Colonic mucosa (tissue), 4 donors: ENCODE measurements around the gene AK1. TPM values are rescaled to one million over a fixed set of nuclear protein-coding genes. Genes with fewer than 3 reads are reported as not detected.
A peak's percentile ranks its signal among the peaks of the same experiment; 100 is the strongest.
"Not testable (repeated sequence)": the region's sequence is repeated elsewhere in the genome, so short reads cannot be mapped to it uniquely, and the experiment has no call there.

Experiments
- DNase-seq: peaks from one replicate; pipeline ENCODE4 v3.0.0-alpha.2; 2020
- H3K27ac ChIP-seq: fragments of 200-600 bp; one replicate; pipeline ENCODE4 v1.8.0; 2021
- H3K27me3 ChIP-seq: fragments of 200-600 bp; one replicate; pipeline ENCODE4 v1.8.0; 2021
- H3K36me3 ChIP-seq: fragments of 200-600 bp; one replicate; pipeline ENCODE4 v1.8.0; 2021
- H3K4me1 ChIP-seq: fragments of 200-600 bp; one replicate; pipeline ENCODE4 v1.8.0; 2021; ENCODE audit warnings: mild to moderate bottlenecking
- H3K4me3 ChIP-seq: fragments of 200-600 bp; one replicate; pipeline ENCODE4 v1.8.0; 2021
- H3K9ac ChIP-seq, 2 donors: one replicate each; pipeline ENCODE4 v1.7.0; 2013; ENCODE audit warnings: control low read depth in 2 of 2, low read depth in 2 of 2, low read length in 2 of 2
- H3K9me3 ChIP-seq: fragments of 200-600 bp; one replicate; pipeline ENCODE4 v1.8.0; 2021
- intact Hi-C: fragments of 100-400 bp; cut with DNase I; formaldehyde crosslinking; loops from one replicate; pipeline ENCODE4 v1.14.1; 2022
- total RNA-seq, 2 donors: library from RNA; stranded (reverse); fragmentation: NEBNext Ultra II Directional in 1 of 2; extraction: Animal tissue kit (Norgen Biotek cat#: 25700) in 1 of 2; gene quantifications; one replicate each; pipeline ENCODE4 v1.2.1, GENCODE V29; 2021
- TF ChIP-seq, protein P1 (sequence below): fragments of 200-600 bp; IDR thresholded peaks from one replicate; pipeline ENCODE4 v1.8.0; 2022; ENCODE audit warnings: antibody characterized with exemption, mild to moderate bottlenecking
- donor health status: healthy.
- donor health status: DM: no; HTN: no; CAD: no.
- donor health status: DM: no; HTN: no; CAD: no.

Gene AK1
- total RNA-seq, 2 donors from 2014 or later: 159 to 166 TPM

DNA sequence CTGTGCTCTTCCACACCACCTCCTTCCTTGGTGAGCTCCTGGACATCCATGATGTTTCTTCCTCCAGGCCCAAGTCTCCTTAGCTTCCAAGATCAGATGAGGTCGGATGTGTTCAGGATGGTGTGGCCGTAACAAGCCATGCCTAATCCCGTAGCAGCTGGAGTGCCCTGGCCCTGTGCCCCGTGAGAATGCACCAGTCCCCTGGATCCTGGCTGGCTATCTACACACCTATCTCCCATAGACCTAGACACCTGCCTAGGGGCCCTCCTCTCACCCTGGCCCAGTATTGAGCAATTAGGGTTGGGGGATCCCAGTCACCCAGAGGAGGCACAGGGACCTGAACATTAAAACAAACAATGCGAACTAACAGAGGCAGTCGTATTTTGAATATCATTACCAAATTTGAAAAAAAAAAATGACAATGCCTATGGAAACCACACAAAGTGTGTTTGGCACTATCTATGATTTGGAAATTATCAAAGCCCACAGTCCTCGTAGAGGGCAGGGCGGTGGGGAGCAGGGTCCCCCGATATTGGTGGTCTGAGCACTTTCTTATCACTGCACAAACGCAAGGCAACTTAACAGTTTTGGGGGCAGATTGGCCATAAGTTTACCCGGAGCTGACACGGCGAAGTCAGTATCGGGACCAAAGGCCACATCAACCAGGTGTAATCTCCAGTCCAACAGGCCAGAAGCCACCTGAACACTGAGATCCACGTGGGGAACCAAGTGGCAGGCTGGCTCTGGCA lies 36.2 kb downstream of the AK1 start:
- H3K9ac ChIP-seq: no peak overlapping the region

DNA sequence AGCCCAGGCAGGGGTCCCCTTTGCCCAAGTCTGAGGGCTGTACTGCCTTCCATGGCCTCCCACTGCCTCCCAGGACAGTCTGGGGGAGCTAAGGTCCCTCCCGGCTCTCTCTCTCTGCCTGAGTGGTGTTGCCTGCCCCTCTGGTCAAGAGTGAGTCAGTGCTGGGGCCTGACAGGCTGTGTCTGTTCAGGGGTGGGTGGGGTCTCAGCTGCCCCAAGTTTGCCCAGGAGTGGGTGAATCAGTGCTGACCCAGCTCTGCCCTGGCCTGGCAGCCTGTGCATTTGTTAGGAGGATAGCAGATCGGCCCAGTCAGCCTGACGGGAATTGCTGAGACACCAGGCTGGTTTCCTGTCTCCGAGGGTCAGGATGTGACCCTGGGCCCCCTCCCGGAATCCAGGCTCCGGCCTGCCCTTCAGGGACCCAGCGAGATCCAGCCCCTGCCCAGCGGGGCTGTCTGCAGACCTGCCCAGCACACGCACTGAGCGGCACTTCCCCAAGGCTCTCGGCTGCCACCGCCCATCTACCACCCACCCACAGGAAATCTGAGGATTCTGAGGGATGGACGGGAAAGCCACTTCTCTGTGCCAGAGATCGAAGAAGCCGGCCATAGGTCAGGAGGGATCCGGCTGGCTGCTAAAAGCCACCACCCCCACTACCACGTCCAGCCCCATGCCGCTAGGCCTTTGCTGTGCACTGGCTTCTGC lies 38.9 kb downstream of the AK1 start:
- H3K9ac ChIP-seq: peak overlapping the region; percentile 33 to 59
- intact Hi-C loops: no loop called here
- H3K4me3 ChIP-seq: no peak overlapping the region
- peak; percentile 50 for DNase-seq
- H3K27me3 ChIP-seq: no peaks in the 10 kb centered on the region
- H3K27ac ChIP-seq: peak overlapping the region; percentile 80
- TF ChIP-seq, protein P1, sequence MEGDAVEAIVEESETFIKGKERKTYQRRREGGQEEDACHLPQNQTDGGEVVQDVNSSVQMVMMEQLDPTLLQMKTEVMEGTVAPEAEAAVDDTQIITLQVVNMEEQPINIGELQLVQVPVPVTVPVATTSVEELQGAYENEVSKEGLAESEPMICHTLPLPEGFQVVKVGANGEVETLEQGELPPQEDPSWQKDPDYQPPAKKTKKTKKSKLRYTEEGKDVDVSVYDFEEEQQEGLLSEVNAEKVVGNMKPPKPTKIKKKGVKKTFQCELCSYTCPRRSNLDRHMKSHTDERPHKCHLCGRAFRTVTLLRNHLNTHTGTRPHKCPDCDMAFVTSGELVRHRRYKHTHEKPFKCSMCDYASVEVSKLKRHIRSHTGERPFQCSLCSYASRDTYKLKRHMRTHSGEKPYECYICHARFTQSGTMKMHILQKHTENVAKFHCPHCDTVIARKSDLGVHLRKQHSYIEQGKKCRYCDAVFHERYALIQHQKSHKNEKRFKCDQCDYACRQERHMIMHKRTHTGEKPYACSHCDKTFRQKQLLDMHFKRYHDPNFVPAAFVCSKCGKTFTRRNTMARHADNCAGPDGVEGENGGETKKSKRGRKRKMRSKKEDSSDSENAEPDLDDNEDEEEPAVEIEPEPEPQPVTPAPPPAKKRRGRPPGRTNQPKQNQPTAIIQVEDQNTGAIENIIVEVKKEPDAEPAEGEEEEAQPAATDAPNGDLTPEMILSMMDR: no peak
- no peaks in the 10 kb centered on the region for H3K4me1 ChIP-seq
- H3K36me3 ChIP-seq: no peaks in the 10 kb centered on the region
- no peaks in the 10 kb centered on the region for H3K9me3 ChIP-seq

More for the DNA sequence above, 36.2 kb downstream of the AK1 start:
- H3K4me3 ChIP-seq: no peak overlapping the region
- H3K9me3 ChIP-seq: no peaks in the 10 kb centered on the region
- TF ChIP-seq, protein P1: no peak
- no peak overlapping the region for H3K27ac ChIP-seq
- H3K4me1 ChIP-seq: no peaks in the 10 kb centered on the region
- DNase-seq: no peak
- no peaks in the 10 kb centered on the region for H3K36me3 ChIP-seq
- no peaks in the 10 kb centered on the region for H3K27me3 ChIP-seq
- intact Hi-C loops: no loop called here

DNA sequence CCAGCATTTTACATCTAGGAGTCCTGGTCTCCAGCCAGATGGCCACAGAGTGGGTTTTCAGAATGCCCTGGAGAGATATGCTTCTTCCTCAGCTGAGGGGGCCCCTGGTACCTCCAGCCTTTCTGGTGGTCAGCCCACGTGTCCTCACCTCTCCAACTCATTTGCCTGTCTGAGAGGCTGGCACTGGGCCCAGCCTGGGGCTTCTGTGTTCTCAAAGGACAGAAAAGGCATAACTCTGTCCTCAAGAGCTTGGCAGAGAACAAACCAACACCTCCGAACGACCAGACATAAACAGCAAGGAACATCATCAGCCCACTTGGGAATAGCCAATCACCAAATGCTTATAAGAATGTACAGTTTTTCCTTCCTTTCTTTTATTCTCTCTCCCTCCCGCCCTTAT lies 40.1 kb downstream of the AK1 start:
- no peak for DNase-seq
- no peaks in the 10 kb centered on the region for H3K27me3 ChIP-seq
- H3K27ac ChIP-seq: peak overlapping the region; percentile 80
- no peaks in the 10 kb centered on the region for H3K9me3 ChIP-seq
- peak overlapping the region; percentile 31 to 59 for H3K9ac ChIP-seq
- H3K4me3 ChIP-seq: no peak overlapping the region
- no peaks in the 10 kb centered on the region for H3K36me3 ChIP-seq
- intact Hi-C loops: no loop called here
- no peaks in the 10 kb centered on the region for H3K4me1 ChIP-seq
- TF ChIP-seq, protein P1: no peak

DNA sequence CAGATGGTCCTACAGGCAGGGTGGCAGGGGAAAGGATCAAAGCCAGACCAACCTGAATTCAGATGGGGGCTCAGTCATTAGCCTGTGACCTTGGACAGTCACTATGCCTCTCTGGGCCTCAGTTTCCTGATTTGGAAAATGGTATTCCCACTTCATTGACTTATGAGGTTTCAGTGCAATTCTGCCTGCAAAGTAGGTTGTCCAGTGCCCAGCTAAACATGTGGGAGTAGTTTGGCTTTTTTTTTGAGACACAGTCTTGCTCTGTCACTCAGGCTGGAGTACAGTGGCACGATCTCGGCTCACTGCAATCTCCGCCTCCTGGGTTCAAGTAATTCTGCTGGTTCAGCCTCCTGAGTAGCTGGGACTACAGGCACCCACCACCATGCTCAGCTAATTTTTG lies 40.9 kb downstream of the AK1 start:
- H3K36me3 ChIP-seq, intact Hi-C loops, H3K9me3 ChIP-seq, DNase-seq, H3K4me3 ChIP-seq, H3K4me1 ChIP-seq, H3K27me3 ChIP-seq: not testable (repeated sequence)
- Histone ChIP-seq H3K9ac (peak overlapping the region in 1 of 2 donors; percentile 51), H3K27ac (peak overlapping the region; percentile 80)

DNA sequence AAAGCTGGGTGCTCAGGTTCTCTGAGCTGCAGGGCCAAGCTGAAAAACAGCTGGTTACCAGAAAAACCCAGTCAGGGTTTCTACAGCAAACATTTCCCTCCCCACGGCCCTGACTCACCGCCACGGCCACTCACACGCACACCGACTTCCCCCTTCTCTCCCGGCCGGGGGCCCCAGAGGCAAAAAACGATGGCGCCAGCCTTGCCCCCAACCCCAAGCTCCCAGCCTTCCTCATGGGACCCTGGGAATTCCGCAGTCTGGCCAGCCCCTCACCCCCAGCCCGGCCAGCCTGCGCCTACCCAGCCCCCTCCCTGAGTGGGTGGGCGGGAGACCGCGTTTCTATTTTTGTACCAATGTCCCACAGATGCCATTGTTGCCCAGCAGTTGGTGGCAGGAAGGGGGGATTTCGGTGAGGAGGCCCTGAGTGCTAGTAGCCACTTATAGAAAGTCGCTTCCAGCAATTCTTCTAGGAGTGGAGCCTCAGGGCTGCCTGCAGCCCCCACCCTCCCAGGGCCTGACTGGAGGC lies 41.4 kb downstream of the AK1 start:
- DNase-seq: no peak
- Histone ChIP-seq H3K4me1 (no peaks in the 10 kb centered on the region), H3K9me3 (no peaks in the 10 kb centered on the region), H3K36me3 (no peaks in the 10 kb centered on the region), H3K4me3 (no peak overlapping the region), H3K27ac (peak overlapping the region; percentile 80), H3K27me3 (no peaks in the 10 kb centered on the region), H3K9ac (peak overlapping the region; percentile 44 to 51)
- TF ChIP-seq, protein P1: no peak
- intact Hi-C loops: no loop called here

DNA sequence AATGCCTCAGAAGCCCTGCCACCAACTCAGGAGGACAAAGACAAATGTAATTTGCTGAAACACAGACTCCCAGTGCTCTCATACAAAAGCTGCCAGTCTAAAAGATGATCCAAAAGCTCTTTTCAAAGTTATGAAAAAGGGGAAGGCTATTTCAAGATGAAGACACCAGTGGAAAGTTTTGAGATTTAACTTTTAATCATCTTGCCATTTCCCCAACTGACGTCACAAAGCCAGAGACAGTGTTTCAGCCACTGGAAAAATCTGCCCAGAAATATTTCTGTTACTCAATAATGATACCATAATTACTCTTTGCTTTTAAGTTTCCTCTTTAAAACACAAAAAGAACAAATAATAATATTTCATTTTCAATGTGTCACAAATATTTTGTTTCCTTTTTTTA lies 43.9 kb downstream of the AK1 start:
- DNase-seq: no peak
- peak overlapping the region; percentile 80 for H3K27ac ChIP-seq
- H3K9ac ChIP-seq: no peak overlapping the region
- intact Hi-C loops: no loop called here
- no peak overlapping the region for H3K4me3 ChIP-seq
- H3K9me3 ChIP-seq: no peaks in the 10 kb centered on the region
- TF ChIP-seq, protein P1: no peak
- no peaks in the 10 kb centered on the region for H3K4me1 ChIP-seq
- H3K36me3 ChIP-seq: no peaks in the 10 kb centered on the region
- H3K27me3 ChIP-seq: no peaks in the 10 kb centered on the region
